HUES48 (cell line): ENCODE results near the gene PXDC1.

Experiments used
- H3K27ac ChIP-seq: one replicate; pipeline ENCODE4 v1.7.0; 2013; ENCODE audit warnings: low read depth, low read length, inconsistent platforms
- H3K27me3 ChIP-seq: 2 replicates; pipeline ENCODE4 v1.6.1; 2013; ENCODE audit warnings: mild to moderate bottlenecking, low read length; ENCODE audit not compliant: control insufficient read depth, insufficient read depth
- H3K36me3 ChIP-seq: 2 replicates; pipeline ENCODE4 v1.6.1; 2013; ENCODE audit warnings: low read length; ENCODE audit not compliant: control insufficient read depth, insufficient read depth
- H3K4me1 ChIP-seq: 2 replicates; pipeline ENCODE4 v1.6.1; 2013; ENCODE audit warnings: mild to moderate bottlenecking, low read length; ENCODE audit not compliant: control insufficient read depth, insufficient read depth
- H3K4me3 ChIP-seq: 2 replicates; pipeline ENCODE4 v1.5.1; 2013; ENCODE audit warnings: mild to moderate bottlenecking, low read depth, low read length
- H3K9ac ChIP-seq: 2 replicates; pipeline ENCODE4 v1.6.1; 2013; ENCODE audit warnings: mild to moderate bottlenecking, low read depth, low read length, moderate library complexity
- H3K9me3 ChIP-seq: 2 replicates; pipeline ENCODE4 v1.6.1; 2013; ENCODE audit warnings: low read length; ENCODE audit not compliant: control insufficient read depth, insufficient read depth

Gene PXDC1

GRCh38 chr6:3715285-3715684 lies 36.2 kb downstream of the PXDC1 start:
- Histone ChIP-seq H3K9me3 (no peaks in the 10 kb centered on the region), H3K36me3 (no peaks in the 10 kb centered on the region), H3K27ac (no peak overlapping the region), H3K4me1 (no peaks in the 10 kb centered on the region), H3K4me3 (no peak overlapping the region), H3K9ac (no peak overlapping the region), H3K27me3 (no peaks in the 10 kb centered on the region)

GRCh38 chr6:3714768-3715167 lies 36.7 kb downstream of the PXDC1 start:
- Histone ChIP-seq H3K27me3 (no peaks in the 10 kb centered on the region), H3K4me1 (no peaks in the 10 kb centered on the region), H3K27ac (no peak overlapping the region), H3K36me3 (no peaks in the 10 kb centered on the region), H3K9ac (no peak overlapping the region), H3K4me3 (no peak overlapping the region), H3K9me3 (no peaks in the 10 kb centered on the region)

GRCh38 chr6:3714111-3714510 lies 37.4 kb downstream of the PXDC1 start:
- Histone ChIP-seq H3K36me3 (no peaks in the 10 kb centered on the region), H3K4me3 (no peak overlapping the region), H3K9me3 (no peaks in the 10 kb centered on the region), H3K9ac (no peak overlapping the region), H3K4me1 (no peaks in the 10 kb centered on the region), H3K27me3 (no peaks in the 10 kb centered on the region), H3K27ac (no peak overlapping the region)

- Histone ChIP-seq H3K27me3 (no peaks in the 10 kb centered on the region), H3K36me3 (no peaks in the 10 kb centered on the region), H3K4me3 (no peak overlapping the region), H3K9me3 (no peaks in the 10 kb centered on the region), H3K9ac (no peak overlapping the region), H3K4me1 (no peaks in the 10 kb centered on the region), H3K27ac (no peak overlapping the region)
These were observed 38.5 kb downstream of the PXDC1 start for GRCh38 chr6:3712827-3713665.

- no peak overlapping the region for H3K9ac ChIP-seq
- H3K27me3 ChIP-seq: no peaks in the 10 kb centered on the region
- H3K36me3 ChIP-seq: no peaks in the 10 kb centered on the region
- H3K4me3 ChIP-seq: no peak overlapping the region
- H3K9me3 ChIP-seq: 0 out of 2 replicates have a peak, but pooled peaks cover 3% of the 10 kb centered on the region
- H3K27ac ChIP-seq: no peak overlapping the region
- H3K4me1 ChIP-seq: no peaks in the 10 kb centered on the region
These were observed 39.7 kb downstream of the PXDC1 start for GRCh38 chr6:3711776-3712175.

- 0 out of 2 replicates have a peak, but pooled peaks cover 5% of the 10 kb centered on the region for H3K9me3 ChIP-seq
- H3K27me3 ChIP-seq: no peaks in the 10 kb centered on the region
- no peak overlapping the region for H3K9ac ChIP-seq
- H3K27ac ChIP-seq: no peak overlapping the region
- H3K4me1 ChIP-seq: no peaks in the 10 kb centered on the region
- no peaks in the 10 kb centered on the region for H3K36me3 ChIP-seq
- no peak overlapping the region for H3K4me3 ChIP-seq
These were observed 41.1 kb downstream of the PXDC1 start for GRCh38 chr6:3710403-3710802.

- Histone ChIP-seq H3K4me3 (no peak overlapping the region), H3K9me3 (0 out of 2 replicates have a peak, but pooled peaks cover 5% of the 10 kb centered on the region), H3K36me3 (no peaks in the 10 kb centered on the region), H3K27ac (no peak overlapping the region), H3K27me3 (no peaks in the 10 kb centered on the region), H3K9ac (no peak overlapping the region), H3K4me1 (no peaks in the 10 kb centered on the region)
These were observed 43.0 kb downstream of the PXDC1 start for GRCh38 chr6:3708540-3708939.

- Histone ChIP-seq H3K27me3 (no peaks in the 10 kb centered on the region), H3K9ac (no peak overlapping the region), H3K4me1 (no peaks in the 10 kb centered on the region), H3K4me3 (no peak overlapping the region), H3K36me3 (no peaks in the 10 kb centered on the region), H3K9me3 (0 out of 2 replicates have a peak, but pooled peaks cover 5% of the 10 kb centered on the region), H3K27ac (no peak overlapping the region)
These were observed 43.6 kb downstream of the PXDC1 start for GRCh38 chr6:3707751-3708412.

GRCh38 chr6:3707024-3707423 lies 44.5 kb downstream of the PXDC1 start:
- no peaks in the 10 kb centered on the region for H3K36me3 ChIP-seq
- H3K9ac ChIP-seq: no peak overlapping the region
- H3K4me1 ChIP-seq: no peaks in the 10 kb centered on the region
- H3K27ac ChIP-seq: no peak overlapping the region
- H3K9me3 ChIP-seq: 0 out of 2 replicates have a peak, but pooled peaks cover 5% of the 10 kb centered on the region
- H3K27me3 ChIP-seq: no peaks in the 10 kb centered on the region
- no peak overlapping the region for H3K4me3 ChIP-seq

GRCh38 chr6:3706547-3706946 lies 45.0 kb downstream of the PXDC1 start:
- Histone ChIP-seq H3K27me3 (no peaks in the 10 kb centered on the region), H3K27ac (no peak overlapping the region), H3K4me1 (no peaks in the 10 kb centered on the region), H3K4me3 (no peak overlapping the region), H3K36me3 (no peaks in the 10 kb centered on the region), H3K9me3 (0 out of 2 replicates have a peak, but pooled peaks cover 5% of the 10 kb centered on the region), H3K9ac (no peak overlapping the region)

- no peak overlapping the region for H3K4me3 ChIP-seq
- H3K9ac ChIP-seq: no peak overlapping the region
- H3K9me3 ChIP-seq: peaks cover 11% of the 10 kb centered on the region; the same call in 1 of the 2 replicates
- no peaks in the 10 kb centered on the region for H3K27me3 ChIP-seq
- H3K4me1 ChIP-seq: no peaks in the 10 kb centered on the region
- no peaks in the 10 kb centered on the region for H3K36me3 ChIP-seq
- H3K27ac ChIP-seq: no peak overlapping the region
These were observed 49.9 kb downstream of the PXDC1 start for GRCh38 chr6:3701631-3702030.
